Gastroesophageal sphincter (tissue), 4 donors: ENCODE results near the gene RASGRP3. TPM values are rescaled to one million over a fixed set of nuclear protein-coding genes. Genes with fewer than 3 reads are reported as not detected.
A peak's percentile ranks its signal among the peaks of the same experiment; 100 is the strongest.

Experiments used
- ATAC-seq: fragments of 150-250 bp; one replicate; pipeline ENCODE4 v1.9.1; 2016; ENCODE audit warnings: mild to moderate bottlenecking, moderate library complexity
- H3K27ac ChIP-seq, 4 donors: fragments of 200-600 bp; sonication (generic) in 3 of 4; 1 replicate in 3 of 4; 2 replicates in 1 of 4; pipeline ENCODE4 v1.5.1; 2016 to 2019
- H3K27me3 ChIP-seq: fragments of 200-600 bp; sonication (generic); one replicate; pipeline ENCODE4 v1.5.1; 2019
- H3K36me3 ChIP-seq, 2 donors: fragments of 200-600 bp; sonication (generic); one replicate each; pipeline ENCODE4 v1.5.1; 2019; ENCODE audit warnings: control low read depth in 1 of 2
- H3K4me1 ChIP-seq, 3 donors: fragments of 200-600 bp; sonication (generic); 1 replicate in 2 of 3; 2 replicates in 1 of 3; pipeline ENCODE4 v1.5.1; 2016 to 2019; ENCODE audit warnings: control low read depth in 2 of 3
- H3K4me3 ChIP-seq, 2 donors: fragments of 200-600 bp; sonication (generic); one replicate each; pipeline ENCODE4 v1.5.1; 2019; ENCODE audit warnings: mild to moderate bottlenecking in 1 of 2, moderate library complexity in 1 of 2
- H3K9me3 ChIP-seq, 3 donors: fragments of 200-600 bp; sonication (generic); one replicate each; pipeline ENCODE4 v1.5.1; 2017 to 2019; ENCODE audit warnings: control low read depth in 2 of 3
- EP300 ChIP-seq: sonication (generic); formaldehyde crosslinking; IDR thresholded peaks from one replicate; pipeline ENCODE4 v1.6.1; 2017; ENCODE audit warnings: antibody characterized with exemption, mild to moderate bottlenecking
- POLR2A ChIP-seq, 2 donors: fragments of 450-650 bp; IDR thresholded peaks; one replicate each; pipeline ENCODE4 v1.6.1; 2017; ENCODE audit warnings: antibody characterized with exemption in 2 of 2, mild to moderate bottlenecking in 2 of 2, moderate library complexity in 1 of 2
- POLR2AphosphoS5 ChIP-seq: sonication (generic); formaldehyde crosslinking; IDR thresholded peaks from one replicate; pipeline ENCODE4 v1.6.1; 2017; ENCODE audit warnings: antibody characterized with exemption
- WGBS, 2 donors: methylation state at CpG; one replicate each; pipeline ENCODE4 v1.1.5; 2018; ENCODE audit warnings: low coverage in 1 of 2; 5-methylcytosine and 5-hydroxymethylcytosine counted together
- total RNA-seq, 4 donors: library from RNA; depleted of rRNA; stranded (reverse); fragments of >200 nt; gene quantifications; one replicate each; pipeline ENCODE4 v1.1.0, GENCODE V29; 2016
- TF ChIP-seq, protein P1 (sequence below), 4 experiments: fragments of 200-600 bp in 2 of 4; fragments of 450-650 bp in 2 of 4; sonication (generic) in 1 of 4; IDR thresholded peaks; one replicate each; pipeline ENCODE4 v1.5.1; 2017 to 2019; ENCODE audit warnings: antibody characterized with exemption in 4 of 4, mild to moderate bottlenecking in 2 of 4, moderate library complexity in 2 of 4

Gene RASGRP3
- total RNA-seq, 4 donors from 2014 or later = 2.6 to 23.3 (median 8.3) TPM

DNA sequence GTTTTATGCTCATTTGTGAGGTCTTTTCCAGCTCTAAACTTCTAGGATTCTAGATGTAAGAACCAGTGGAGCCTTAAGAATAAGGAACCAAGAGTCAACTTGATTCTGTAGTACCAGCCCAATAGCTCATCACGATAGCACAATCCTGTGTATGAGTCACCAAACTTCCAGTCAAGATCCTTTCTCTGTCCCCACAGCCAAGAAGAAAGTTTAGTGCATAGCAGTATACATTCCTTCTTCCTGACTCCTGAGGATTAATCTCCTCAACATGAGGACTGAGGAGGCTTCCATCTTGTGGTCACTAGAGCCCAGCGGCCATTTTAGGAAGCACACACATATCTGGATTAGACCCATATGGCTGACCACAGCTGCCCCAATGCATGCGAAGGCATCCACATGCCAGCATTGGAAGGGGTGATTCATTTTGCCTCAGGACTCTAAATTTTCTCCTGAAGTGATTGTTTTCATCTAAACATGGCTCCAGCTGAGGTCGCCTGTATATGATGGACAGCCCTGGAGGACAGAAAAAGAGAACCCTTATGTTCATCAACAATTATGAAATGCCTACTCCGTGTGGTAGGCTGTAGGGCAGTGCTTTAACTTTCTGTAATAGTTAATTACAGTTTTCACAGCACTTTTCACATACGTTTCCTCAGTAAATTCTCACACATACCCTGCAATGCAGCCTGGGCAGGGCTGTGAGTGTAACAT, 53.5 kb downstream of the RASGRP3 start:
- Histone ChIP-seq H3K27ac (no peak overlapping the region), H3K9me3 (no peaks in the 10 kb centered on the region), H3K4me3 (no peak overlapping the region), H3K36me3 (no peaks in the 10 kb centered on the region), H3K27me3 (no peaks in the 10 kb centered on the region), H3K4me1 (peaks cover 0 to 5% (median 0%) of the 10 kb centered on the region in 3 donors)
- 70 to 87% methylated on average over 4 to 6 of the region's 6 CpGs for WGBS, 2 donors
- TF ChIP-seq POLR2A (IDR thresholded peaks at IDR 0.05) (no peak), EP300 (no peak), POLR2AphosphoS5 (no peak)
- TF ChIP-seq, protein P1, sequence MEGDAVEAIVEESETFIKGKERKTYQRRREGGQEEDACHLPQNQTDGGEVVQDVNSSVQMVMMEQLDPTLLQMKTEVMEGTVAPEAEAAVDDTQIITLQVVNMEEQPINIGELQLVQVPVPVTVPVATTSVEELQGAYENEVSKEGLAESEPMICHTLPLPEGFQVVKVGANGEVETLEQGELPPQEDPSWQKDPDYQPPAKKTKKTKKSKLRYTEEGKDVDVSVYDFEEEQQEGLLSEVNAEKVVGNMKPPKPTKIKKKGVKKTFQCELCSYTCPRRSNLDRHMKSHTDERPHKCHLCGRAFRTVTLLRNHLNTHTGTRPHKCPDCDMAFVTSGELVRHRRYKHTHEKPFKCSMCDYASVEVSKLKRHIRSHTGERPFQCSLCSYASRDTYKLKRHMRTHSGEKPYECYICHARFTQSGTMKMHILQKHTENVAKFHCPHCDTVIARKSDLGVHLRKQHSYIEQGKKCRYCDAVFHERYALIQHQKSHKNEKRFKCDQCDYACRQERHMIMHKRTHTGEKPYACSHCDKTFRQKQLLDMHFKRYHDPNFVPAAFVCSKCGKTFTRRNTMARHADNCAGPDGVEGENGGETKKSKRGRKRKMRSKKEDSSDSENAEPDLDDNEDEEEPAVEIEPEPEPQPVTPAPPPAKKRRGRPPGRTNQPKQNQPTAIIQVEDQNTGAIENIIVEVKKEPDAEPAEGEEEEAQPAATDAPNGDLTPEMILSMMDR (IDR thresholded peaks at IDR 0.05) = no peak
- peak; percentile 46 for ATAC-seq

DNA sequence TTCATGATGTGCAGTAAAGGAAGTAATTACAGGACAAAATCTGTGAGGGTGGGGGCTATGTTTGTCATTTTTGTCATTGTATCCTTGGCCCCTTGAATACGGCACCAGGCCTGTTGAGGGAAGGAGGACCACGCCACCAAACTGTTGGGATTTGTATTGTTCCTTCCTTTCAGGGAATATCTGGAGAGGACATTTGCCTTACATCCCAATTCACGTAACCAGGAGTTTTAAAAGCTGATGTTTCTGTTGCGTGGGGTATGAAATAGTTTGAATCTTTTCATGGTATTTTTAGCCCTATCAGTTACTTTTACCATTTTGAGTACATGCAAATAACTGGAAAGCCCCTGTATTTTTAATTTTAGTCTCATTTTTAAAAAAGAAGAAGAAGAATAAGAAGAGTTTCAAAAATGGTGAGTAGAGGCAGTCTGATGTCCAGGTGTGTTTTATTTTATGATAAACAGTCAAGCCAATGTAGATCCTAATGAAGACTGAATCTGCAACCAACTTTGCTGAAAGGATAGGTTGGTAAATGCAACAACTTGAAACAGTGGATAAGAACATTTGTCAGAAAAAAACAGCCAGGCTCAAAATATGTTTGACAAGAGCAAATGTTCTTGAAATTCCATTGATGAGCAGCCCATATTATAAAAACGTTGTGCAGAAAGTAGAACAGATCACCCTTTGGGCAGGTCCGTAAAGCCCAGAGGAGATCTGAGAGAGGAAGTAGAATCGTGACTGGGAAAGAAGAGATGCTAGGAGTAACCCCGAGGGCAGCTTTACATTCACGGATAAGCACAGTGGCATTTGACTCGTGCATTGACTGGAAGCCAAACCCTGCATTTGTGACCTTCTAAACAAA, 54.5 kb downstream of the RASGRP3 start:
- Histone ChIP-seq H3K27ac (no peak overlapping the region), H3K4me3 (no peak overlapping the region), H3K4me1 (peaks cover 0 to 5% (median 0%) of the 10 kb centered on the region in 3 donors), H3K27me3 (no peaks in the 10 kb centered on the region), H3K36me3 (no peaks in the 10 kb centered on the region), H3K9me3 (no peaks in the 10 kb centered on the region)
- TF ChIP-seq, protein P1 (IDR thresholded peaks at IDR 0.05) = no peak
- TF ChIP-seq EP300 (no peak), POLR2AphosphoS5 (no peak), POLR2A (IDR thresholded peaks at IDR 0.05) (no peak)
- ATAC-seq = no peak
- WGBS, 2 donors = 88 to 90% methylated on average over 8 to 9 of the region's 10 CpGs

DNA sequence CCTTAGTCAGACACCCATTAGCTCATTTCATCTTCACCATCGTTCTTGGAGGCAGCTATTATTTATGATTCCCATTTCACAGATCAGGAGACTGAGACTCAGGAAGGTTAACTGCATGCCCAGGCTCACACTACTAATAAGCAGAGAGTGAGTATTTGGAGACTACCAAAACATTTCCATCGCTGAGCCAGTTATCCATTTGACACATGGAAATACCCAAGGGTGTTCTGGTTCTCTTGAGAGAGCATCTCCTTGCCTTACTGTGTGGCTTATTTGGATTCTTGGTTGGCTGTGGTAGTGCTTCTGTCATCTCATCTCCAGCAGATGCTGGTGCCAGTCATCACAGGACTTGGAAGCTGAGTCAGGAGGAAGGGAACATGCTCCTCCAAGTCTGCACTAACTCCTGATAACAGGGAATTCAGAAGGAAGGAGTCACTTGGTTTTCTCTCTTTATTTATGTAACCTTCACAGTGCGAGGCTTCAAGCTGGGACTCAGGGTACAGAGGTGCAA, 55.2 kb downstream of the RASGRP3 start:
- H3K9me3 ChIP-seq = peaks cover 0 to under 1% (median 0%) of the 10 kb centered on the region in 3 donors

DNA sequence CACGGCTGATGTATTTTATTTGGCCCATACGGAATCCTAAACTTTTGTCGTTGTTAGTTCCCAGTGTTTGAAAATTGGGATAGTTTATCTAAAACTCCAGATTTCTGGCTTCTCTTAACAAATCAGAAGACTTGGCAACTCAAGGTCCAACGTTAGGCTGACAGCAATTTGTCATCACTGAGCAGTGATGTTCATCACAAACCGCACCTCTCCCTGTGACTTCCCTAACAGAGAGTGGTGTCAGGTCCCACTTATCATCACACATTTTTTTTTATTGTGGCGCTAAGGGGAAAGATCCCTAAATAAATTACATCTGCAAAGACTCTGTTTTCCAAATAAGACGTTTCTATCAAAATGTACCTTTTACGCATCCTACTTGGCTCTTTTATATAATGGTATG, 55.7 kb downstream of the RASGRP3 start:
- Histone ChIP-seq H3K27ac (no peak overlapping the region), H3K4me3 (no peak overlapping the region), H3K27me3 (no peaks in the 10 kb centered on the region), H3K36me3 (no peaks in the 10 kb centered on the region), H3K4me1 (peaks cover 0 to 5% (median 0%) of the 10 kb centered on the region in 3 donors), H3K9me3 (peaks cover 0 to 3% (median 0%) of the 10 kb centered on the region in 3 donors)
- no peak for TF ChIP-seq EP300
- TF ChIP-seq, protein P1 (IDR thresholded peaks at IDR 0.05) = no peak
- no peak for ATAC-seq
- WGBS, 2 donors = 36 to 42% methylated on average over 8 of the region's 8 CpGs

More for the DNA sequence above, 55.2 kb downstream of the RASGRP3 start:
- Histone ChIP-seq H3K27ac (no peak overlapping the region), H3K36me3 (no peaks in the 10 kb centered on the region), H3K27me3 (no peaks in the 10 kb centered on the region), H3K4me3 (no peak overlapping the region), H3K4me1 (peaks cover 0 to 5% (median 0%) of the 10 kb centered on the region in 3 donors)
- TF ChIP-seq POLR2AphosphoS5 (no peak), POLR2A (IDR thresholded peaks at IDR 0.05) (no peak), EP300 (no peak)
- TF ChIP-seq, protein P1 (IDR thresholded peaks at IDR 0.05) = no peak
- WGBS, 2 donors = 72 to 78% methylated on average over 2 to 3 of the region's 3 CpGs
- no peak for ATAC-seq
